HG02885 (cell line): ENCODE results near the gene TBC1D10A.
A peak's percentile ranks its signal among the peaks of the same experiment; 100 is the strongest.

Experiments used
- ATAC-seq: cut with Tn5 transposase; IDR thresholded peaks from one replicate; pipeline ENCODE4 v1.9.1; 2021; ENCODE audit warnings: mild to moderate bottlenecking; ENCODE audit not compliant: unreplicated experiment, poor library complexity

TBC1D10A gene

DNA sequence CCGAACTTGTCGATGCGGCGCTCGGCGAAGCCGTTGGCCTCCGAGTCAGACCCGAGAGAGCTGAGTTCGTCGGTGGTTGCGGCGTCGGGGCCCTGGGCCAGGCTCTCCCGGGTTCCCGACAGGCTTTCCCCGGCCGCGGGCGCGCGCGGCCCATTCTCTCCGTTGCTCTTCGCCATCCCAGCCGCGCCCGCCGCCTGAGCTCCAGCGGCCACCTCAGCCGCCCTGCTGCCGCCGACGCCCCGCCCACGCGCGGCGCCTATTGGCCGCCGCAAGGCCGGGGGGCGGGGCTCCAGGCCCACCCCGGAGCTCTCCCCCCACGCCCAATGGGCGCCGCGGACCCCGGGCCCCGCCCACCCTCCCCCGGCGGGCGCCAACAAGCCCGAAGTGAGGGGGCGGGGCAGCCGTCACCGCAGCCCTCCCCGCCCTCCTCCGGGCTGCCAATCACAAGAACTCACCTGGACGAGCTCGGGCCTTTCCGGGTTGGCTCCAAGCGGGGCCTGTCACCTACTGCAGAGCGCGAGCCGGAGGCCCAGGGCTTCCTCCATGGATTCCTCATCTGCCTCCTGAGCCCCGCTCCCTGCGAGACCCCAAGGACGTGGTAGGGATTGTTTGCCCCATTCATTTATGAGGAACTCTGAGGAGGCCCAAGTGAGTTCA is at the start of gene TBC1D10A:
TBC1D10A (minus strand) TSS at position 236 of the 657 bp plus-strand sequence; CDS start at position 176, 60 bp downstream.
- ATAC-seq = peak; percentile 88

GRCh38 chr22:30375312-30375849 is 48.6 kb upstream of the TBC1D10A start:
- no peak for ATAC-seq

DNA sequence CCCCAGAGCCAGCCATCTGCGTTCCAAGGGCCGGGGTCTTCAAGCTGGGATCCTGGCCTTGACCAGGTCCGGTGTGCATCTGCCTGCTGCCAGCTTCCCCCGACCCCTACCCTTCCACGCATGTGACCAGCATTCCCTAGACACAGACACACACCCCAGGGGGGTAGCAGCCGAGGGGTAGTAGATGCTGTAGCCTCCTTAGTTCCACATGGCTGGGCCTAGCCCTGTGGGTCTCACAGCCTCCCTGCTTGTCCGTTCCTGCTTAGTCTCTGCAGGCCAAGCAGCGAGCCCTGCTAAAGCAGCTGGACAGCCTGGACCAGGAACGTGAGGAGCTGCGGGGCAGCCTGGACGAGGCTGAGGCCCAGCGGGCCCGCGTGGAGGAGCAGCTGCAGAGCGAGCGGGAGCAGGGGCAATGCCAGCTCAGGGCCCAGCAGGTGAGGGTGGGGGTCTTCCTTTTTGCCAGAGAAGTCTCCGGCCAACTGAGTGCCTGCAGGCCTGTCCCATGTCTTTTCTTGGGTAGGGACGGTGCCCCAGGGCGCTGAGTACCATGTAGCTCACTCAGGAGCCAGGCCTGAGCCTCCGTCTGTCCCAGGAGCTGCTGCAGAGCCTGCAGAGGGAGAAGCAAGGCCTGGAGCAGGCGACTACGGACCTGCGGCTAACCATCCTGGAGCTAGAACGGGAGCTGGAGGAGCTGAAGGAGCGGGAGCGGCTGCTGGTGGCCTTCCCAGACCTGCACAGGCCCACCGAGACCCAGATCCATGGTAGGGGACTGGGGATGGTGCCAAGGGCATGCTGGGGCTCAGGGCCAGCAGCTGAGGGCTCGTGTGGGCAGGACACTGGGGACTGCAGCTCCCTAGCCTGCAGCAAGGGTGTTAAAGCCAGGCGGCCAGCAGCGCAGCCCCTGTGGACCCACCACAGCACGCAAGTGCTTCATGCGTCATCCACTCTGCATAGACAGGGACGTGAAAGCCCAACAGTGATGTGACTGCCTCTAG is 46.9 kb upstream of the TBC1D10A start:
- no peak for ATAC-seq

DNA sequence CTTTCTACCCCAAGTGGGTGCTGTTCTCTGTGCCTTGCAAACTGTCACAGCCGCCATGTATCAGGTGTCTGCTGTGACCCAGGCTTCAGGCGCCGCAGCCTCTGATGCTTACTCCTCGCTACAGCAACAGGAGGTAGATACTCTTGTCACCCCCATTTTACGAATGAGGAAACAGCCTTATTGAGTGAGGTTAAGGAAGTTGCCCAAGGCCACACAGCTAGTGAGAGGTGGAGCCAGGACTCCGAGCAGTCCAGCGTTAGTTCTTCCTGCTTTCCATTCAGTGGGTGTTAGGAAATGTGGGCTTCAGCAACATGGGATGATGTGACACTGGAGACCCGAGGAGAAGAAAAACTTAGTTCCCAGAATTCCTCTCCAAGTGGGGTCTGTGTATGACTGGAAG is 46.2 kb upstream of the TBC1D10A start:
- no peak for ATAC-seq

GRCh38 chr22:30371981-30372380 is 45.2 kb upstream of the TBC1D10A start:
- no peak for ATAC-seq

GRCh38 chr22:30371321-30371720 is 44.6 kb upstream of the TBC1D10A start:
- ATAC-seq = no peak

DNA sequence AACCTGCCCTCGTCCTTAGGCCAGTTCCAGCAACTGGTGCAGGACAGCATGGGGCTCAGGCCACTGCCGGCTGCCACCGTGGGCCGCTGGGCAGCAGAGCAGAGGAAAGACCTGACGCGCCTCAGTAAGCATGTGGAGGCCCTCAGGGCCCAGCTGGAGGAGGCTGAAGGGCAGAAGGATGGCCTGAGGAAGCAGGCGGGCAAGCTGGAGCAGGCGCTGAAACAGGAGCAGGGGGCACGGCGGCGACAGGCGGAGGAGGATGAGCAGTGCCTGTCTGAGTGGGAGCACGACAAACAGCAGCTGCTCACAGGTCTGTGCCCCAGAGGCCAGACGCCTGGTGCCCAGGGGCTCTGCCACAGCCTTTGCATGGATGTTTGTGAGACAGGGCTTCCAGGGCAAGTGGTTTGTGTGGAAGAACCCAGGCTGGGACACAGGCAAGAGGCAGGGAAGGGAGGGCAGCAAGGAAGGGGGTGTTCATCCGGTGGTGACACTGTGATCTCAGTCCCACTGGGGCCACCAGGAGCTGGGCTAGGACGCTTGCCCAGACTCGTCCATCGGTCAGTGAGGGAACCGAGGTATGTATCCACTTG is 44.0 kb upstream of the TBC1D10A start:
- no peak for ATAC-seq

- ATAC-seq = no peak
Observed at GRCh38 chr22:30368420-30368819, 41.7 kb upstream of the TBC1D10A start.

DNA sequence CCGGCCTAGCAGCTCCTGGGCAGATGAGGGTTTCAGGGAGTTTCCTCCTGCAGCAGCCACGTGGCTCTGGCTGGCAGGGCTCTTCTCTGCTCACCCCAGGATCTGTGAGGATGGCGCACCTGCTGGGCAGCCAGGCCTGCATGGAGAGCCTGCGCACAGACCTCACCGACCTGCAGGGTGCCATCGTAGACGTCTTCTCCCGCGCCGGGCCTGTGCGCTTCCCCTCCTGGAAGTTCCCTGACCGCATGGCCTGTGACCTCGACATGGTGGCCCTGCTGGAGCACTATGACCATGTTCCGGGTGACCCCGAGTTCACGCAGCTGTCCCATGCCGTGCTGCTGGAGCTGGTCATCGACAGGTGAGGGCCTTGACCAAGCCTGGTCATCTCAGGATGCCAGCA is 39.1 kb upstream of the TBC1D10A start:
- no peak for ATAC-seq

DNA sequence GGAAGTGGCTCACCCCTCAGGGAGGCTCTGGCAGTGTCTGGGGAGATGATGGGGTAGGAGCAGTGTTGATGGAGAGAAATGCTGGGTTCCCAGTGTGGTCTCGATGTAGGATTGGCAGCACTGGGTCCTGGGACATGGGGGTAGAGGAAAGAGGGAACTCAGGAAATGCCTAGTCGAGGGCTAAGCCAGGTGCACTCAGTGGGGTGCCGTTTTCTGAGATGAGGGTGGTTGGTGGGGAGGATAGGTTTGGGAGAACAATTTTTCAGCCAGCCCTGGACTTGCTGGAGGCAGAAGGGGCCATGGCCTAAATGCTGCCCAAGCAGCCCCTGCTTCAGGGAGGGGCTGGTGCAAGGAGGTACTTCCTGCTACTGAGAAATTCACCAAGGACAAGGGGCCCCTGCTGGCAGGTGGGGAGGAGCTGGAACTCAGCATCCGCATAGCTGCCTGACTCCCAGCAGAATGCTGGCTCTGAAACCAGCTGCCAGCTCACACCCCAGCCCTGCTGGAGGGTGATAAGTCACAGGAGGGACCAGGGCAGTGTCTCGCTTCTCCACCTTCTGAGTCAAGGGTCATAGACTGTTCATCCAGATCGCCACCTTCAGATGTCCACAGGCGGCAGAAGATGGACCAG is 36.0 kb upstream of the TBC1D10A start:
- ATAC-seq = no peak

GRCh38 chr22:30361916-30362650 is 35.3 kb upstream of the TBC1D10A start:
- no peak for ATAC-seq

DNA sequence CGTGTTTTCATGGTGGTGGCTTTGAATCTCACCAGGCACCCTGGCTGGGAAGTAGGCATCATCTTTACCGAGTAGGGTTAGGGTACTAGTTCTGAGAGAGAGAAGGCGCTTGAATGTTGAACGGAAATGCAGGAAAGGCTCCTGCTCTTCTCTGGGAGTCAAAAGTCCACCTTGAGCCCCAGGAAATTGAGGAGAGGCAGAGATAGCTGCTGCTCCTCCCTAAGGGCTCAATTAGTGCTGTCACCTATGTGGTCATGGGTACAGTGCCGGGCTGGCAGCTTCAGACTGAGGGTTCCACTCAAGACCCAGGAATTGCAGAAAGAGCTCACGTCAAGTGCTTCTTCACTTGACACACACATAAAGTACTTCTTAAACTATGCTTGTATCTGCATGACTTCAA is 31.8 kb upstream of the TBC1D10A start:
- no peak for ATAC-seq

- ATAC-seq = no peak
Observed at GRCh38 chr22:30357650-30358215, 31.0 kb upstream of the TBC1D10A start.

DNA sequence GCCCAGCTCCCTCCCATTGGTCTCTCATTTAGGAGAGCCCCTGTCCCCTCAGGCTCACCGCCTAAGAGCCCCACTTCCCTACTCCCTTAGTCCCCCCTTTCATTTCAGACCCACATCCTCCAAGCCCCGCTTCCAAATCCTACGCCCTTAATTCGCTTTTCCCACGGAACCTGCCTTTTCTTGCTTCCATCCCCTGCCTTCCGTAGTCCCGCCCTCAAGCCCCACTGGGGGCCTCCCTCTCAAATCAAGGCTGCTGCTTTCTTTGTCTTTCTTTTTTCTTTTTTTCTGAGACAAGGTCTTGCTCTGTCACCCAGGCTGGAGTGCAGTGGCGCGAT is 30.5 kb upstream of the TBC1D10A start:
- ATAC-seq = no peak

DNA sequence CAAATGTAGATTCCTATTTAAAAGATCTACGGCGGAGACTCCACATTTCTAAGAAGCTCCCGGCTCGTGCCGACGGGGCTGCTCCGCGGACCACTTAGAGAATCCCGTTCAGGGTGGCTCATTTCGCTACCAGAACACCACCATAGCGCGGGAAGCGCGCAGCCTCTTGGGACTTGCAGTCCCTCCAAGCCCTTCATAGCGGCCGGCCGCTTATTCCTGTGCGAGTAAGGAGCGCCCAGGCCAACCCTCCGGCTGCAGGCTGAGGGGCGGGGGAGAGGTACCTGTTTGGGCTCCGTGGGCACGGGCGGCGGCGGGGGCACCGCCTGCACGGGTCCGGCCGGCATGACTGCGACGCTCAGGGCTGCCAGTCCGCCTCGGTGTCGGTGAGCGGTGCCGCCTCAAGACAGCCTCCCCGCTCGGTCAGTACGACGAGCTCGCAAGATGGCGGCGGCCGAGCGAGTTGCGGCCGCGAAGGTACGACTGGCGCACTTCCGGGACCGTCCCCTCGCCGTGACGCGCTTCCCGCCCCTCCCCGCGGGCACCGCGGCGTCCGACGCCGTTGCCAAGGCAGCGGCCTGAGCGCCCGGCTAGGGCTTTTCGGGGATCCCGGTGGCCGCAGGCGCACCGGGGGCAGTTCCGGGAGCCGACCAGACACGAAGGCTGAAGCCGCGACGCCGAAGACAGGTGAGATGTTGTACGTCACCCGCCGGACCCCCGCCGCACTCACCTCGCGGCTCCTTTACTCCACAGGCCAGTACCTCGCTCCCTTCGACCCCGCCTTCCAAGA is 29.9 kb upstream of the TBC1D10A start, which contains the start of the genes CCDC157 and SF3A1:
CCDC157 (plus strand) TSS at position 559 of the 787 bp plus-strand sequence. CDS start 8,994 bp downstream, outside the sequence.
SF3A1 (minus strand) TSS at position 446 of the 787 bp plus-strand sequence; CDS start at position 344, 102 bp downstream.
- ATAC-seq = peak; percentile 96

DNA sequence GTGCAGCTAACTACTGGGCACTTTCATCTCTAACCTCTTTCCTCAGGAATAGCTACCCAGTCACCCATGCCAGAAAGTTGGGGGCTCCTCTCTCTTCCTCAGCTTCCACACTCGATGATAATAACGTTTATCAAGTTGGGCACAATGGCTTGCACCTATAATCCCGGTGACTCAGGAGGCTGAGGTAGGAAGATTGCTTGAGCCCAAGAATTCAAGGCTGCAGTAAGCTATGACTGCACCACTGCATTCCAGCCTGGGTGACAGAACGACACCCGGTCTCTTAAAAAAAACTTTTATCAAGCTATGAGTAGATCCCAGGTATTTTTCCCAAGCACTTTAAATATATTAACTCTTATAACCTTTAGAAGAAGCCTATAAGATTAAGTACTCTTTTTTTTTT is 27.9 kb upstream of the TBC1D10A start:
- ATAC-seq = no peak

GRCh38 chr22:30351226-30351625 is 24.5 kb upstream of the TBC1D10A start:
- ATAC-seq = no peak

DNA sequence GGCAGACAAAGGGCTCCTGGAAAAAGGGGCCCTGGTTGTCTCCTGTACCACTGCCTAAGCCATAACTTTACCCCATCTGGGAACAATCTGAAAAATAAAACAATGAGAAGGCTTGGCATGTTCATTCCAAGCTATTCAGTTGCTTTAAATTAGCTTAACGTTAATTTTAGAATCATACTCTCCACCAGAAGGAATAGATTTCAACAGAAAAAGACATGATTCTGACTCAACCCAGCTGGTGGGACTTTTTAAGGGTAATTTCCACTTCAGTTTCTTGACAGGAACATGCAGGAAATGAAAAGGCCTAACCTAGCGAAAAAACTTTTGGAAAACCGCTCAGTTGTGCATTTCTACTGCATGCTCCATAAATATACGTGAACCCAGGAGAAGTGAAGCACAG is 22.1 kb upstream of the TBC1D10A start:
- no peak for ATAC-seq
